ENCODE measurements around the gene ZNF135.

ZNF135 gene

DNA sequence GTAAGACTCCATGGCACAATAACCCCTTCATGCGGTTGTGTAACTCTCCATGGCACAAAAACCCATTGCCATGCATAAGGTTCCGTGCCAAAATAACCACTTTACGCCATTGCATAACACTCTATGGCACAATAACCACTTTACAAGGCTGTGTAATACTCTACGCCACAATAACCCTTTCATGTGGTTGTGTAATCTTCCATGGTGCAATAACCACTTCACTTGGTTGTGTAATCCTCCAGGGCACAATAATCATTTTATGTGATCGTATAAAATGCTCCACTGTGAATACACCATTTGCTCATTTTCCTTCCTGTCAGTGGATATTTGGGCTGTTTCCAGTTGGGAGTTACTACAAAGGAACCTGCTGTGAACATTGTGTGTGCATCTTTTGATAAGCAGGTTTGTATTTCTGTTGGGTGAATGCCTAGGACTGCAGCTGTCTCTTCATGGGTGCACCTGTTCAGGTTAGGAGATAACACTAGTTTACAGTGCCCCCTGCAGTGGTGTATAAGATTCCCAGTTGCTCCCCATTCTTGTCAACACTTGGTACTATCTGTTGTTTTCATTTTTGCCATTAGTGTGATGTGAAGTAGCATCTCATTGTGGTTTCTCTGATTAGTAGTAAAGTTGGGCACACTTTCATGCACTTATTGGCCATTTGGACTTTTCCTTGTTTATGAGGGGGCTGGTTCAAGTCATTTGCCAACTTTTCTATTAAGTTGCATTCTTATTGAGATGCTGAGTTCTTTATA lies 60.1 kb downstream of the ZNF135 start:
- H3K4me3 ChIP-seq (ENCODE audit: low read depth, low read length) = no peak overlapping the region
- in situ Hi-C loops (cut with HindIII; ENCODE audit: low sequenced_read_pairs) = no loop called here
- TF ChIP-seq, protein P1, sequence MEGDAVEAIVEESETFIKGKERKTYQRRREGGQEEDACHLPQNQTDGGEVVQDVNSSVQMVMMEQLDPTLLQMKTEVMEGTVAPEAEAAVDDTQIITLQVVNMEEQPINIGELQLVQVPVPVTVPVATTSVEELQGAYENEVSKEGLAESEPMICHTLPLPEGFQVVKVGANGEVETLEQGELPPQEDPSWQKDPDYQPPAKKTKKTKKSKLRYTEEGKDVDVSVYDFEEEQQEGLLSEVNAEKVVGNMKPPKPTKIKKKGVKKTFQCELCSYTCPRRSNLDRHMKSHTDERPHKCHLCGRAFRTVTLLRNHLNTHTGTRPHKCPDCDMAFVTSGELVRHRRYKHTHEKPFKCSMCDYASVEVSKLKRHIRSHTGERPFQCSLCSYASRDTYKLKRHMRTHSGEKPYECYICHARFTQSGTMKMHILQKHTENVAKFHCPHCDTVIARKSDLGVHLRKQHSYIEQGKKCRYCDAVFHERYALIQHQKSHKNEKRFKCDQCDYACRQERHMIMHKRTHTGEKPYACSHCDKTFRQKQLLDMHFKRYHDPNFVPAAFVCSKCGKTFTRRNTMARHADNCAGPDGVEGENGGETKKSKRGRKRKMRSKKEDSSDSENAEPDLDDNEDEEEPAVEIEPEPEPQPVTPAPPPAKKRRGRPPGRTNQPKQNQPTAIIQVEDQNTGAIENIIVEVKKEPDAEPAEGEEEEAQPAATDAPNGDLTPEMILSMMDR (IDR thresholded peaks at IDR 0.05; ENCODE audit: low read depth, low read length) = no peak
- no peak for DNase-seq (ENCODE audit: low read depth, low spot score)
